HG02588 (cell line): ENCODE data around the gene KITLG.
"Not testable (repeated sequence)": the region's sequence is repeated elsewhere in the genome, so short reads cannot be mapped to it uniquely, and the experiment has no call there.

Source experiments
- ATAC-seq: cut with Tn5 transposase; IDR thresholded peaks from one replicate; pipeline ENCODE4 v1.9.1; 2021; ENCODE audit warnings: mild to moderate bottlenecking, moderate library complexity; ENCODE audit not compliant: unreplicated experiment

Gene KITLG

GRCh38 chr12:88580051-88580871 is at the start of gene KITLG:
Gene KITLG (minus strand): TSS chr12:88580471. CDS start chr12:88580278, 193 bp downstream.
- peak; percentile 46 for ATAC-seq

GRCh38 chr12:88628856-88629509 is 48.7 kb upstream of the KITLG start:
- no peak for ATAC-seq

GRCh38 chr12:88628035-88628434 is 47.8 kb upstream of the KITLG start:
- not testable (repeated sequence) for ATAC-seq

DNA sequence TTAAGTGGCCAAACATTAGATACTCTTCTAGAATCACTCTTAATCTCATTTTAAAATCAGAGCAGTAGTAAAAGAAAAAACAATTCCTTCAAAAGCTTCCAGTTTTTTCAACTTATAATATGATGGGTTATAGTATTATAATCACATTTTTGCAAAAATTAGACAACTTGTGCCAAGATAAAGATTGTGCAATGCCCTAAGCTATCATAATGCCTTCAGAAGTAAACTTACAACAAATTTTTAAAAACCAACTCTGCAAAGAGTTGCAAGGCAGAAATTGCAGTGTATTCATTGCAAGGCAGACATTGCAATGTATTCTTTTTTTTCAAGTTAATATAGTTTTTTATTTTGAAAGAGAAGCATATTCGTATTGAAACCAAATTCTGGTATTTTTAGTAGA is 47.2 kb upstream of the KITLG start:
- no peak for ATAC-seq

DNA sequence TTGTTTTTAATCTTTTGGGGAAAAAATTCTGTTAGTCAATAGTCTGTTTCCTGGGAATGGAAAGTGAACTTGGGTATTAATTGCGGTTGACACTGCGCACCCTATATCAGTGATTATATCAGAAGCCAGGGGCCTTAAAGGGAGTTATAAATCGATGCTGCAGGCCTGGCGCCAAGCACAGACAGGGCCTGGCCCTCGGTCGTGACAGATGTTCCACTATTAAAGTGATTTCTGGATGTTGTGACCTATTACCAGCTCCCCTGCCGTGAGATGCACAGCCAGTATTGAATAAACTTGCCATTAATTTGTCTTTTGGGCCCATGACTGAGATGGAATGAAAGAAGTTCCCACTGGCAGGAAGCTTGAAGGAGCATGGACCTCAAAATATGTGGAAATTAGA is 45.1 kb upstream of the KITLG start:
- no peak for ATAC-seq

DNA sequence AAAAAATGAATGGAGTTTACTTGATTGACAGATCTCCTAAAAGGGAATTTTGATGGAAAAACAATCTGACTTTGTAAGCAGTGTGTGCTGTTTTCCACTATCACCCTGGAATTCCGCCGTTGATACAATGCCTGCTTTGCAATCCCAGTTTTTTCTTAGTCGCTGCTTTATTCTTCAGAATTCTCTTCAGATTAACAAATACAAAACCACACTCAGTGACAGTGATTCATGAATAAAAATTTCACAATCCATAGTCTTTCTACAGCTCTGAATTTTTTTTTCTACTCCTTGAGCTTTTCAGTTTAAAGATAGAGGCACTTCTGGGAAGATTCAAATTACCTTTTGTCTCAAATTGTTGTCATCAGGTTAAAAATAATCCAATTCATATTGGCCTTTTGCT is 44.6 kb upstream of the KITLG start:
- ATAC-seq, result no peak

GRCh38 chr12:88623777-88624548 is 43.7 kb upstream of the KITLG start:
- no peak for ATAC-seq

DNA sequence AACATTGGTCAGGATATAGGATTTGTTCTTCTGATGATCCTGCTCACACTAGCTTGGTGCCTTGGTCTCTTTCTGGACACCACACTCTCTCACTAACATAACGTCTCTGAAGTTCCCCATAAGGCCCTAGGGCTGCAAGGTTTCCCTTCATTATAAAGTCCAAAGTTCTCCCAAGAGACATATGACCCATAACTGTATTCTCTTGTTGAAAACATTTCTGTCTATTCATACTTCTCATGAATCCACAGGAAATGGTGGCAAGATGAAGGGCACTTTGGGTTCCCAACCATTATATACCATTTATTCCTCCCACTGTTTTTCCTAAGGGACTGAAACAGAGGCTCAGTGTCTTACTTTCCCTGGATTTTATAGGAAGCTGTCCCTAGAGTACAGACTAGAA is 37.1 kb upstream of the KITLG start:
- no peak for ATAC-seq

GRCh38 chr12:88615490-88615889 is 35.2 kb upstream of the KITLG start:
- no peak for ATAC-seq

- ATAC-seq, result no peak
Measured at GRCh38 chr12:88604646-88605045, 24.4 kb upstream of the KITLG start.

DNA sequence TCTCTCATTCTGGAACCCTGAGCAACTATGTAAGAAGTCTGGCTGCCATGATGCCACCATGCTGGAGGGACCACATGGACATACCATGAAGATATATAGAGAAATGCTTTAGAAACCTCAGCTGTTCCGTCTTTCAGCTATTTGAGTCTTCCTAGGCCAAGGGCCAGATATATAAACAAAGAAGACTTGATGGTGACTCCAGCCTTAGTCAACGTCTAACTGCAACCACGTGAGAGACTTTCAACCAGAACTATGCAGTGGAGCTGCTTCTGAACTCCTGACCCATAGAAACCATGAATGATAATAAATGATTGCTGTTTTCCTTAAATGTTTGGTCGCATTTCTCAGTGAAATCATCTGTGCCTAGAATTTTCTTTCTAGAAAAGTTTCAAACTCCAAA is 20.0 kb upstream of the KITLG start:
- ATAC-seq, result no peak

DNA sequence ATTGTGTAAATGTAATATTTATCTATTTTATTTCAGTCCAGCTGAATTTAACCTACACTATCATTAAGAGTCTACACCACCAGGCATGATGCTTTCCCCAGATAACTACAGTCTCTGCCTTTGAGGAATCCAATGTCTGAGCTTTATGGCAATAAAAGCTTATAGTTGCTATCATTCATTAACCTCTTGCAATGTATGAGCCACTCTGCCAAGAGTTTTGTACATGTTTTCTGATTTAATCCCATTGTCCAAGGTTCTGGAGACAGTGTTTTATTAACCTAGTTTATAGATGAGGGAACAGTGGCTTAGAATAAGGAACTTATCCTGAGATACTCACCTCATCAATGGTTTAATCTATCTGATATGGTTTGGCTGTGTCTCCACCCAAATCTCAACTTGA is 17.1 kb upstream of the KITLG start:
- no peak for ATAC-seq

DNA sequence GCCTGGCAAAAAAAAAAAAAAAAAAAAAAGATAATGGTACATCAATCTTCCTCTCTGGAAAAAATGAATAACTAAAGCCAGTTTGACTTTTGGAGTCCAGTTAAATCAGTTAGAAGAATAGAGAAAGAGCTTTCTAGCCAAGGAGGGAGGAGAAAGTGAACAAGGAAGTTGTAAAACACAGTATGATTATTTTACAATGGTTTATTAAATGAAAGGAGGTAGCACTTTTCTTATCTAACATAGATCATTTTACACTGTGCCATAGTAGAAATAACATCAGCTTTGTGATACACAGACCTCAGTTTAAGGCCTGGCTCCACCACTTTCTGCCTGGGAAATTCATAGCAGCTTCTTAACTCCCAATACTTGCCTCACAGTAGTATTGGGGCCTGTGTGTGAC is 15.4 kb upstream of the KITLG start:
- no peak for ATAC-seq

- ATAC-seq, result no peak
Measured at GRCh38 chr12:88594780-88595179, 14.5 kb upstream of the KITLG start.

DNA sequence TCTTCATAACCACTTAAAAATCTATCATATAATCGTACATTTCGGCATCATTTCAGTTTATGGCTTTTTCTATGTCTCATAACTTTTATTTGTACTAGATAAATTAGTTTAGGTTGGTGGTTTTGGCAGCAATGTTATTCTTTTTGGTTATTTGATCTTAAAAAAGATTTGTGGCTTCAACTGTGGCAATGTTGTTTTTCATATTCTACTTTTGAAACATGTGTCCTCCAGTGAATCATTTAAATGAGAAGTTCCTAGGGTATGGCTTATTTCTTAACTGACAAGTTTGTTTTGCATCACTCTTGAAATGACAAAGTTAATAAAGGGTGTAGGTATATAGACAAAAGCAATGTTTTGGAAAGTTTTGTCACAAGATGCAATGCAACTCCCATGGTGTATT is 11.1 kb upstream of the KITLG start:
- ATAC-seq, result no peak

DNA sequence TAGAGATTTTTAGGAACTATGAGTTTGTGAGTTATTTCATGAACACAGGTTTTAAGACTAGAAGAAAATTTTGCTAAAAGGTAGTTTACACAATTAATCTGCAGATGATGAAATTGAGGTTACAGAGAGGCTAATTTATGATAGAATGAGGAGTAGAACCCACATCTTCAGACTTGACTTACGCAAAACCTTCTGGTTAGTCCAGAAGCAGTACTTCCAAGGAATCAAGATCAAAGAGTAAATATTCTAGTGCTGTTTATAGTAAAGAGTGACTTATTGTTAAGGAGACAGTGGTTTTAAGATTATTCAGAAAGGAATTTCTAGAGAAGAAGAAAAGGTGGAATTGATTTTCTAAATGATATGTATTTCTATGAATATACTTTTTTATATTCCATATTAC is 10.6 kb upstream of the KITLG start:
- ATAC-seq, result no peak

DNA sequence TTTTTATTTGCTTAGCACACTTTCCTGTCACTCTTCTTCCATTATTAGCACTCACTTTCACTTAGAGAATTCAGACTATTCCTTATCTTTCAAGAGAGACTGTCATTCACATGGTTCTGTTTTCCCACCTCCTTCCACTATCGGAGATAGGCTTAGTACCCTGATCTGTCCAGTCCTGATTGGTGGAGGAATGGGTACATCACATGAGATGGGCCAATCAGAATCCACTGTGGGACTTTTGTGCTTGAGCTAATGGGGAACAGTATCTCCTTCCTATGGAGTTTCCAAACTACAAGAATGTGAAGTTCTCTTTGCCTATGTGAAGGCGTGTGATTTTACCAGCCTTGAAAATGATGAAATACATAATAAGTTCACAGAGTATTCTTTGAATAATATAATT is 4.8 kb upstream of the KITLG start:
- ATAC-seq, result no peak

- ATAC-seq, result no peak
Measured at GRCh38 chr12:88579601-88580050, 645 bp downstream of the KITLG start.

DNA sequence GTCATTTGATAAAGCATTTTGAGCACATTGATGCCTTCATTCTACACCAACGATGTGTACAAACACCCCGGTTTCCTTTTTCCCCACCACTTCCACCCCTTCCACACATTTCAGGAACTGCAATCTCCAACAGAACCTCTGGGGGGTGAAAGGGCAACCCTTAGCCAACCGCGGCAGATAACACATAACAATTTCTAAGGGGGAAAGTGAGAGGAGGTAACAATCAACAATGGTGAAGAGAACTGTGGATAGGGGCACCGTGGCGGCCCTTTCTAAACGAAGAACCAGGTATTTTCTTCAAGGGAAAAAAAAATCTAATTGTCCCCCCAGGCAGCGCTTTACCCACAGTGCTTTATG is 1.1 kb downstream of the KITLG start:
- no peak for ATAC-seq

DNA sequence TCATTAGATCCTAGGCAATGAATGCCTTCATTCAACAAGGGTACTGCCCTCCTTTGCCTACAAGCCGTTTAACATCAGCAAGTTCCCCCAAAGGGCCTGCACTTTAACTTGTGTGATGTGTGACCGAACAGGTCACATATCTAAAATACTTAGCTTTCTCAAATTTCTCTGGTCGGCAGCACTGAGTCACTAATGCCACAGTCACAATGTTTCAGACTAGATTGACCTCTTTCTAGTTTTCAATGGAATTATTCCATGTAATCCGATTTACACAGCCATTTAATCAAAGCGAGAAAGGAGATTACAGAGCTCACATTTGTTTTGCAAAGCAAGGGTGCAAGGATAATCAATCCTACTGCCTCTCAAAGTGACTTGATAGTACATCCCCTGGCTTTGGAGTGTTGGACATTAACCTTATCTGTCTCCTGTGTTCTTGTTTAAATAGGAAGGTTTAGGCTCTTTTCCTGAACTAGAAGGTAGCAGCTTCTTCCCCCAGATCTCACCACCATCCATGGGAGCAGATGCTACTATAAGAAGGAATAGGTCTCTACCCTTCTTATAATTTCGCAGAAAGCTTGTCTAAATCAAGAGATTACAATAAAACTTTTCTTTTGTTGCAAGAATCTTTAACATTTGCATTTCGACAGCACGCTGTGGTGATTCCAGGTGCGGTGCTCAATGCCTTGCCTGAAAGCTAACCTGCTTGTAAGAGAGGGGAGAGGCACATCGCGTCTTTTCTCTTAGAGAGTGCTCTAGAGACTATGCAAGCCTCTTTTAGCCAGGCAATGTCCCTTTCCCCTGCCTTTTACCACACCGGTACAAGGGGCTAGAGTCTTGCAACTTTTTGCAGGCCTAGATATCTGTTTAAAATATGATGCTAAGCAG is 1.8 kb downstream of the KITLG start:
- ATAC-seq, result no peak

DNA sequence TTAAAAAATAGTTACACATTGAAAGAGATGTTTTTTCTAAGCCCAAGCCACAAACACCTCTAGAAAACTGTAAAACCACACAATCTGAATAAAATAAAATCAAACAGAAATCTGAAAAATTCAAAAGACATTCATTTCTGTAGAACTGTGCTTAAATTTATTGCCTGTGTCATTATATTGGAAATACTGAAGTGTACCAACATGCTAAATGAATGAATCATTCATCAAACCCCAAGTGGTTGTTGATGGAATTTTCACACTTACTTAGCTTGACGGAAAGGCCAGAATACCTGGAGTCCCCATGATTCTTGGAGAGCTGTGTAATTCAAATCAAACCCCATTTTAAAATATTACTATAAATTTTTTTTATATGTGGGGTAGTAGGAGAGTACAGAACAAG is 2.7 kb downstream of the KITLG start:
- no peak for ATAC-seq
